HCT116 (cell line): ENCODE data around the gene N4BP3.

Experiments
- ATF3 ChIP-seq: IDR thresholded peaks from 2 replicates; pipeline ENCODE4 v1.6.1; 2012
- CTCF ChIP-seq, 3 experiments: fragments of 200-600 bp in 1 of 3; sonication (generic) in 1 of 3; IDR thresholded peaks in 2 of 3; conservative IDR thresholded peaks in 1 of 3; 2 replicates each; pipeline ENCODE4 v1.5.1; 2012 to 2017; ENCODE audit warnings: low read depth in 2 of 3, low read length in 2 of 3, antibody characterized with exemption in 1 of 3, borderline replicate concordance in 1 of 3, control low read depth in 1 of 3, mild to moderate bottlenecking in 1 of 3, mixed read lengths in 1 of 3, mixed run types in 1 of 3, moderate library complexity in 1 of 3; ENCODE audit not compliant: insufficient read depth in 1 of 3
- EGR1 ChIP-seq: IDR thresholded peaks from 2 replicates; pipeline ENCODE4 v1.6.1; 2012; ENCODE audit warnings: low read depth
- EZH2 ChIP-seq: fragments of 200-600 bp; sonication (generic); IDR thresholded peaks from 2 replicates; pipeline ENCODE4 v1.6.1; 2017; ENCODE audit warnings: antibody characterized with exemption, mixed run types
- EZH2phosphoT487 ChIP-seq: fragments of 200-600 bp; IDR thresholded peaks from 2 replicates; pipeline ENCODE4 v1.6.1; 2018; ENCODE audit warnings: antibody characterized with exemption, borderline replicate concordance
- JUND ChIP-seq: IDR thresholded peaks from 2 replicates; pipeline ENCODE4 v1.6.1; 2012
- POLR2A ChIP-seq: IDR thresholded peaks from 2 replicates; pipeline ENCODE4 v1.7.0; 2011; ENCODE audit warnings: borderline replicate concordance; ENCODE audit not compliant: insufficient read depth, insufficient read length; ENCODE audit errors: extremely low read depth
- POLR2AphosphoS5 ChIP-seq: IDR thresholded peaks from 2 replicates; pipeline ENCODE4 v1.6.1; 2011; ENCODE audit warnings: mild to moderate bottlenecking, low read depth, low read length, moderate library complexity
- SRF ChIP-seq: IDR thresholded peaks from 2 replicates; pipeline ENCODE4 v1.6.1; 2012; ENCODE audit warnings: low read depth
- YY1 ChIP-seq: IDR thresholded peaks from 2 replicates; pipeline ENCODE4 v1.6.1; 2011; ENCODE audit warnings: low read length, low read depth, moderate library complexity, mild to moderate bottlenecking; ENCODE audit not compliant: insufficient replicate concordance; ENCODE audit errors: extremely low read depth
- ZFX ChIP-seq: fragments of 450-650 bp; IDR thresholded peaks from 2 replicates; pipeline ENCODE4 v1.6.1; 2017
- ZNF274 ChIP-seq: fragments of 200-500 bp; sonication (Bioruptor generic); IDR thresholded peaks from 2 replicates; pipeline ENCODE4 v1.6.1; 2014; ENCODE audit warnings: mild to moderate bottlenecking, low read depth, low read length, inconsistent platforms
- TF ChIP-seq, protein P1 (sequence below): IDR thresholded peaks from 2 replicates; pipeline ENCODE4 v1.6.1; 2012
- TF ChIP-seq, protein P2 (sequence below): IDR thresholded peaks from 2 replicates; pipeline ENCODE4 v1.6.1; 2012; ENCODE audit warnings: low read depth

DNA sequence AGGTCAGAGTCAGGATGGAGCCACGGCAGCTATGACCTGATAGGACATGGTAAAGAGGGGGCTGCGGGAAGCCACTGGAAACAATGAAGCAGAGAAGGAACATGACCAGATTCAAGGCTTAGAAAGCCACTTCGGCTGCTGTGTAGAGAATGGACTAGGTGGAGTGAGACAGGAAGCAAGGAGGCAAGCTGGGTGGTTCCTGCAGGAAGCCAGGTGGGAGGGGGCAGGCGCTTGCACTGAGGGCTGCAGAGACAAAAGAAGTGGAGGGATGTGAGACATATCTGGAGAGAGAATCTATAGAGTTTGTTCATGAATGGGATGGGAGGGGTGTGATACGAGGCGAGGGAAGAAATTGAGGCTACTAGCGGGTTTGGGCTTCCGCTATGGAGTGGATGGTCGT lies 19.0 kb upstream of the N4BP3 start:
- TF ChIP-seq CTCF (IDR thresholded peaks at IDR 0.05 in 2 of 3, conservative IDR thresholded peaks at IDR 0.05 in 1 of 3; ENCODE audit: borderline replicate concordance in 1 of 3, insufficient read depth in 1 of 3, low read depth in 2 of 3, low read length in 2 of 3) = no peak
- TF ChIP-seq EZH2 = no peak
- TF ChIP-seq POLR2A = no peak
- TF ChIP-seq POLR2AphosphoS5 = no peak
- TF ChIP-seq ZNF274 = no peak
- TF ChIP-seq, protein P1, sequence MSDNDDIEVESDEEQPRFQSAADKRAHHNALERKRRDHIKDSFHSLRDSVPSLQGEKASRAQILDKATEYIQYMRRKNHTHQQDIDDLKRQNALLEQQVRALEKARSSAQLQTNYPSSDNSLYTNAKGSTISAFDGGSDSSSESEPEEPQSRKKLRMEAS = no peak
- TF ChIP-seq, protein P2, sequence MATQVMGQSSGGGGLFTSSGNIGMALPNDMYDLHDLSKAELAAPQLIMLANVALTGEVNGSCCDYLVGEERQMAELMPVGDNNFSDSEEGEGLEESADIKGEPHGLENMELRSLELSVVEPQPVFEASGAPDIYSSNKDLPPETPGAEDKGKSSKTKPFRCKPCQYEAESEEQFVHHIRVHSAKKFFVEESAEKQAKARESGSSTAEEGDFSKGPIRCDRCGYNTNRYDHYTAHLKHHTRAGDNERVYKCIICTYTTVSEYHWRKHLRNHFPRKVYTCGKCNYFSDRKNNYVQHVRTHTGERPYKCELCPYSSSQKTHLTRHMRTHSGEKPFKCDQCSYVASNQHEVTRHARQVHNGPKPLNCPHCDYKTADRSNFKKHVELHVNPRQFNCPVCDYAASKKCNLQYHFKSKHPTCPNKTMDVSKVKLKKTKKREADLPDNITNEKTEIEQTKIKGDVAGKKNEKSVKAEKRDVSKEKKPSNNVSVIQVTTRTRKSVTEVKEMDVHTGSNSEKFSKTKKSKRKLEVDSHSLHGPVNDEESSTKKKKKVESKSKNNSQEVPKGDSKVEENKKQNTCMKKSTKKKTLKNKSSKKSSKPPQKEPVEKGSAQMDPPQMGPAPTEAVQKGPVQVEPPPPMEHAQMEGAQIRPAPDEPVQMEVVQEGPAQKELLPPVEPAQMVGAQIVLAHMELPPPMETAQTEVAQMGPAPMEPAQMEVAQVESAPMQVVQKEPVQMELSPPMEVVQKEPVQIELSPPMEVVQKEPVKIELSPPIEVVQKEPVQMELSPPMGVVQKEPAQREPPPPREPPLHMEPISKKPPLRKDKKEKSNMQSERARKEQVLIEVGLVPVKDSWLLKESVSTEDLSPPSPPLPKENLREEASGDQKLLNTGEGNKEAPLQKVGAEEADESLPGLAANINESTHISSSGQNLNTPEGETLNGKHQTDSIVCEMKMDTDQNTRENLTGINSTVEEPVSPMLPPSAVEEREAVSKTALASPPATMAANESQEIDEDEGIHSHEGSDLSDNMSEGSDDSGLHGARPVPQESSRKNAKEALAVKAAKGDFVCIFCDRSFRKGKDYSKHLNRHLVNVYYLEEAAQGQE = no peak
- no peak for TF ChIP-seq EZH2phosphoT487
- no peak for TF ChIP-seq JUND
- no peak for TF ChIP-seq YY1
- TF ChIP-seq ATF3 = no peak
- no peak for TF ChIP-seq SRF
- no peak for TF ChIP-seq ZFX
- no peak for TF ChIP-seq EGR1
